H9 (cell line): ENCODE measurements around the gene CYRIA. TPM values are rescaled to one million over a fixed set of nuclear protein-coding genes. Genes with fewer than 3 reads are reported as not detected.

Experiments used
- DNase-seq: peaks from one replicate; pipeline ENCODE4 v3.0.0-alpha.2; 2017
- H2AFZ ChIP-seq: one replicate; pipeline ENCODE4 v1.6.1; 2013; ENCODE audit warnings: mild to moderate bottlenecking, low read length, control low read depth, moderate library complexity
- H2AK5ac ChIP-seq: 2 replicates; pipeline ENCODE4 v1.6.1; 2013; ENCODE audit warnings: low read length, control low read depth, mixed read lengths; ENCODE audit not compliant: insufficient read length
- H2BK120ac ChIP-seq: one replicate; pipeline ENCODE4 v1.6.1; 2013; ENCODE audit warnings: low read depth, mild to moderate bottlenecking, low read length, control low read depth, inconsistent platforms; ENCODE audit not compliant: poor library complexity, severe bottlenecking
- H2BK12ac ChIP-seq: 2 replicates; pipeline ENCODE4 v1.6.1; 2013; ENCODE audit warnings: low read length, control low read depth, mixed read lengths, low read depth; ENCODE audit not compliant: insufficient read length
- H2BK15ac ChIP-seq: 2 replicates; pipeline ENCODE4 v1.6.1; 2013; ENCODE audit warnings: low read depth, low read length, control low read depth
- H2BK20ac ChIP-seq: one replicate; pipeline ENCODE4 v1.6.1; 2013; ENCODE audit warnings: low read depth, mild to moderate bottlenecking, low read length, control low read depth, inconsistent platforms; ENCODE audit not compliant: poor library complexity, severe bottlenecking
- H2BK5ac ChIP-seq: 2 replicates; pipeline ENCODE4 v1.6.1; 2013; ENCODE audit warnings: low read length, control low read depth, mixed read lengths; ENCODE audit not compliant: insufficient read length
- H3K14ac ChIP-seq: 2 replicates; pipeline ENCODE4 v1.6.1; 2013; ENCODE audit warnings: low read length, control low read depth; ENCODE audit not compliant: insufficient read depth
- H3K18ac ChIP-seq: 2 replicates; pipeline ENCODE4 v1.6.1; 2013; ENCODE audit warnings: low read depth, mild to moderate bottlenecking, mixed read lengths, low read length, control low read depth; ENCODE audit not compliant: insufficient read length
- H3K23ac ChIP-seq: 2 replicates; pipeline ENCODE4 v1.6.1; 2013; ENCODE audit warnings: low read length, control low read depth, mixed read lengths, low read depth; ENCODE audit not compliant: insufficient read length
- H3K23me2 ChIP-seq: 2 replicates; pipeline ENCODE4 v1.6.1; 2013; ENCODE audit warnings: low read depth, mild to moderate bottlenecking, mixed read lengths, low read length, control low read depth; ENCODE audit not compliant: insufficient read length, poor library complexity, severe bottlenecking
- H3K27ac ChIP-seq: 2 replicates; pipeline ENCODE4 v1.5.1; 2013; ENCODE audit warnings: low read length, control low read depth, mixed read lengths, low read depth; ENCODE audit not compliant: insufficient read length
- H3K27me3 ChIP-seq: 2 replicates; pipeline ENCODE4 v1.6.1; 2013; ENCODE audit warnings: low read length, control low read depth, inconsistent platforms; ENCODE audit not compliant: insufficient read depth
- H3K4ac ChIP-seq: 2 replicates; pipeline ENCODE4 v1.6.1; 2013; ENCODE audit warnings: low read depth, mild to moderate bottlenecking, control low read depth, inconsistent platforms, low read length, moderate library complexity
- H3K4me1 ChIP-seq: 2 replicates; pipeline ENCODE4 v1.6.1; 2013; ENCODE audit warnings: low read length, control low read depth, inconsistent platforms; ENCODE audit not compliant: insufficient read depth
- H3K4me2 ChIP-seq: 2 replicates; pipeline ENCODE4 v1.6.1; 2013; ENCODE audit warnings: low read length, control low read depth, mixed read lengths; ENCODE audit not compliant: insufficient read length, insufficient read depth
- H3K56ac ChIP-seq: 2 replicates; pipeline ENCODE4 v1.6.1; 2013; ENCODE audit warnings: low read depth, mild to moderate bottlenecking, mixed read lengths, low read length, control low read depth; ENCODE audit not compliant: insufficient read length
- H3K79me1 ChIP-seq: 2 replicates; pipeline ENCODE4 v1.6.1; 2013; ENCODE audit warnings: low read depth, mild to moderate bottlenecking, moderate library complexity, low read length, control low read depth, inconsistent platforms; ENCODE audit not compliant: insufficient read depth, poor library complexity, severe bottlenecking
- H3K79me2 ChIP-seq: 2 replicates; pipeline ENCODE4 v1.6.1; 2013; ENCODE audit warnings: low read length, control low read depth, inconsistent platforms; ENCODE audit not compliant: insufficient read depth
- H3K9ac ChIP-seq: 2 replicates; pipeline ENCODE4 v1.6.1; 2013; ENCODE audit warnings: low read length, control low read depth, mixed read lengths; ENCODE audit not compliant: insufficient read length; ENCODE audit errors: extremely low read depth
- H3K9me3 ChIP-seq: one replicate; pipeline ENCODE4 v1.6.1; 2013; ENCODE audit warnings: low read depth, low read length, inconsistent platforms; ENCODE audit not compliant: control insufficient read depth
- H3T11ph ChIP-seq: one replicate; pipeline ENCODE4 v1.6.1; 2013; ENCODE audit warnings: mild to moderate bottlenecking, low read length, control low read depth, inconsistent platforms
- H4K20me1 ChIP-seq: one replicate; pipeline ENCODE4 v1.6.1; 2013; ENCODE audit not compliant: control insufficient read depth, insufficient read length, insufficient read depth
- H4K5ac ChIP-seq: 2 replicates; pipeline ENCODE4 v1.6.1; 2013; ENCODE audit warnings: low read depth, mild to moderate bottlenecking, mixed read lengths, low read length, control low read depth; ENCODE audit not compliant: insufficient read length
- H4K8ac ChIP-seq: replicated peaks from 2 replicates; pipeline ENCODE4 v1.6.1; 2013; ENCODE audit warnings: low read length, control low read depth, mixed read lengths, low read depth; ENCODE audit not compliant: insufficient read length
- H4K91ac ChIP-seq: 2 replicates; pipeline ENCODE4 v1.6.1; 2013; ENCODE audit warnings: low read depth, mild to moderate bottlenecking, moderate library complexity, mixed read lengths, low read length, control low read depth; ENCODE audit not compliant: insufficient read length
- H3K27ac Mint-ChIP-seq, 3 experiments: 2 replicates in 2 of 3; 3 replicates in 1 of 3; pipeline ENCODE4 v1.8.0; 2020 to 2021; ENCODE audit warnings: mixed read lengths in 3 of 3, mild to moderate bottlenecking in 1 of 3, moderate library complexity in 1 of 3
- H3K27me3 Mint-ChIP-seq: 2 replicates; pipeline ENCODE4 v1.8.0; 2021; ENCODE audit warnings: low read depth, mild to moderate bottlenecking, moderate library complexity, mixed read lengths
- H3K36me3 Mint-ChIP-seq, 3 experiments: 2 replicates in 2 of 3; 3 replicates in 1 of 3; pipeline ENCODE4 v1.8.0; 2020 to 2021; ENCODE audit warnings: low read depth in 3 of 3, mixed read lengths in 3 of 3; ENCODE audit not compliant: insufficient read depth in 1 of 3
- H3K4me1 Mint-ChIP-seq, 2 experiments: 2 replicates each; pipeline ENCODE4 v1.8.0; 2020; ENCODE audit warnings: mixed read lengths in 2 of 2
- H3K4me3 Mint-ChIP-seq, 2 experiments: 2 replicates in 1 of 2; 3 replicates in 1 of 2; pipeline ENCODE4 v1.8.0; 2020 to 2021; ENCODE audit warnings: mild to moderate bottlenecking in 2 of 2, mixed read lengths in 2 of 2, moderate library complexity in 1 of 2
- H3K9me3 Mint-ChIP-seq, 2 experiments: 2 replicates in 1 of 2; 3 replicates in 1 of 2; pipeline ENCODE4 v1.8.0; 2020; ENCODE audit warnings: mild to moderate bottlenecking in 2 of 2, mixed read lengths in 2 of 2, moderate library complexity in 1 of 2
- CTCF ChIP-seq: fragments of 200-600 bp; sonication (generic); conservative IDR thresholded peaks from 3 replicates; pipeline ENCODE4 v1.8.0; 2021; ENCODE audit warnings: antibody characterized with exemption, mild to moderate bottlenecking
- WGBS: extraction: QIAGEN DNeasy Blood & Tissue Kit; methylation state at CpG from one replicate; pipeline ENCODE4 v1.1.7; 2013; ENCODE audit warnings: missing lambda C conversion rate, low lambda C conversion rate, mixed read lengths; ENCODE audit not compliant: insufficient read length; ENCODE audit errors: extremely low coverage; 5-methylcytosine and 5-hydroxymethylcytosine counted together
- total RNA-seq: library from RNA; stranded (reverse); gene quantifications from 2 replicates; pipeline ENCODE4 v1.2.1, GENCODE V29; 2021

Gene CYRIA
- total RNA-seq, 1 experiment from 2014 or later = 2.3 TPM

GRCh38 chr2:16644221-16644925, 21.3 kb downstream of the CYRIA start:
- no peak overlapping the region for H4K5ac ChIP-seq
- no peaks in the 10 kb centered on the region for H3K79me1 ChIP-seq
- H3T11ph ChIP-seq = no peak overlapping the region
- H4K91ac ChIP-seq = no peak overlapping the region
- no peak overlapping the region for H2BK12ac ChIP-seq
- no peak overlapping the region for H2BK15ac ChIP-seq
- no peak overlapping the region for H3K4ac ChIP-seq
- H3K56ac ChIP-seq = no peak overlapping the region
- no peak overlapping the region for H3K27ac ChIP-seq
- H3K79me2 ChIP-seq = no peaks in the 10 kb centered on the region
- no peak overlapping the region for H2BK120ac ChIP-seq
- H2AFZ ChIP-seq = no peak overlapping the region
- Mint-ChIP-seq H3K36me3 (no peaks in the 10 kb centered on the region), H3K4me1 (peaks cover 13 to 16% of the 10 kb centered on the region in 2 experiments), H3K27me3 (no peaks in the 10 kb centered on the region), H3K9me3 (no peaks in the 10 kb centered on the region), H3K4me3 (no peak overlapping the region), H3K27ac (no peak overlapping the region)
- no peaks in the 10 kb centered on the region; the same call in none of the 2 replicates for H3K4me1 ChIP-seq
- no peak for DNase-seq
- no CpG with 5 or more reads among the region's 6 CpGs for WGBS
- H3K23me2 ChIP-seq = no peaks in the 10 kb centered on the region
- no peak overlapping the region for H2AK5ac ChIP-seq
- no peak overlapping the region for H2BK20ac ChIP-seq
- H3K23ac ChIP-seq = no peak overlapping the region
- H3K18ac ChIP-seq = no peak overlapping the region
- TF ChIP-seq CTCF = no peak
- H3K27me3 ChIP-seq = peaks cover 2% of the 10 kb centered on the region; the same call in 1 of the 2 replicates
- H3K14ac ChIP-seq = 0 out of 2 replicates have a peak overlapping the region, but pooled peaks have one; percentile 6
- no peak overlapping the region for H4K8ac ChIP-seq
- H2BK5ac ChIP-seq = no peak overlapping the region
- no peaks in the 10 kb centered on the region for H4K20me1 ChIP-seq
- no peak overlapping the region for H3K4me2 ChIP-seq
- H3K9ac ChIP-seq = no peak overlapping the region
- no peaks in the 10 kb centered on the region for H3K9me3 ChIP-seq
